IPS-NIHi11 (cell line): ENCODE measurements around the gene GAB2.
"Not testable (repeated sequence)": the region's sequence is repeated elsewhere in the genome, so short reads cannot be mapped to it uniquely, and the experiment has no call there.

Experiments used
- DNase-seq: peaks from one replicate; pipeline ENCODE4 v3.0.0; 2012; ENCODE audit warnings: mixed read lengths, low spot score

The GAB2 gene

DNA sequence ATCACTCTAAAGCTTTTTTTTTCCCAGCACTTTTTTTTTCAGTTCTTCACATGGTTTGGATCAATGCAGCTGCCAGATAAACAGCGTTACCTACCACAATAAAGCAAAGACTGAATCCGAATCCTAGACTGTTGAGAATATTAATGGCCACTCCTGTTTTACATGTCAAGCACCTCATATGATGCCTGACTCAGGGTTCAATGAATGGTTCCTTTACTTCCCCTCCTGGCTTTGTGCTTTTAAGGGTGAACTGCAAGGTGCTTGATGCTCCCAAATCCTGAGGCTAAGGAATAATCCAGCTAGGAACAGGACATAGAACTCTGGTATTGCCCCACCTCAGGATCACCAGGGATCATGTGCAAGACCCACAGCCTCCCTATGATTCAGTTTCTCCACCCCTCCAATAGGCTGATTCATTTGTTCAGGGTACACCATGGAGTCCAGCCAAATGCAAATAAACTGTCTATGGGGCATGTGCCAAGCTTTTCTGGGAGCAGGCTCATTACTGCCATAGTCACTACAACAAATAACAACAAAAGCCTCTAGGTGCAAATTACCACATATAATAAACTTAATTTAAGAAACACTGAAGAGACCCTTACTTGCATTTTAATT lies 104.3 kb downstream of the GAB2 start:
- DNase-seq: no peak

DNA sequence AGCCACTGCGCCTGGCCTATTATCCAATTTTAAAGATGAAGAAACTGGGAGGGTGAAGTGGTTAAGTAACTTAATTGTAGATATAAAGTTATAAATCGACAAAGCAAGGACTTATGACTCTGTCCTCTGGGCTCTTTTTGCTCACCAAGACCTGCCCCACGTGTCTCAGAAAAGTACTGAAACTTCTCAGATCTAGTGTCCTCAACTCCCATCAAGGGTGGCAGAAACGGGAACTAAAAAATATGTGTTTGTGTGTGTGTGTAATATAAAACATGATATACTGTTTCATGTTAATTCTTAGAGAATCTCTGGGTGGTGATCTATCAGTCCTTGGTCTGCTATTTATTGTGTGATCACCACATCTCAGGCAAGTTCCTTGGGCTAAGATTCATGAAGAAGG lies 104.9 kb downstream of the GAB2 start:
- no peak for DNase-seq

DNA sequence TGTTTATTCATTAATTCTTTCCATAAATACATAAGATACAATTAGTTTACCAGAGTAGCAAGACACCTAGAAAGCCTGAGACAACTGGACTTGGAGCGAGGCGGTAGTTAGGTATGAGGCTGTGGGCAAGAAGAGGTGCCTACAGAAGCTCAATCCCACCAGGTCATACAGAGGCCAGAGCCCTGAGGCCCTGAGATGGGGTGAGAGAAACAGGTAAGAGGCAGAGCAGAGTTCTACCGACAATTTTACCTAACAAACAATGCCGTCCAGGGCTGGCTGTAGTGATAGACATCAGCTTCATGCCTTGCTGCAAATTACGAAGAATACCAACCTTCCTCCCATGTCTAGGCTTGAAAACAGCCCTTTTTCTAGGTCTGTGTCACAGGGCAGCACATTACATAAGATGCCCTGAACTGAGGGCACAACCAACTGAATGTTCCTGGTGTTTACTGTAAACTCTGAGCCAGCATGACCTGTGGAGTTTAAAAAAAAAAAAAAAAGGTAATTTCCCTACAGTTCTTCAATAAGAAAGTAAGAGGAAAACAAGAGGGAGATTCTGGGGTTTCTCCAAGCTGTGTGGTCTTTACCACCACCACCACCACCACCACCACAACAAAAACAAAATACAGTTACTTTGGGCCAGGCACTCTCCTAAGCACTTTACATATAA lies 105.8 kb downstream of the GAB2 start:
- DNase-seq: no peak

DNA sequence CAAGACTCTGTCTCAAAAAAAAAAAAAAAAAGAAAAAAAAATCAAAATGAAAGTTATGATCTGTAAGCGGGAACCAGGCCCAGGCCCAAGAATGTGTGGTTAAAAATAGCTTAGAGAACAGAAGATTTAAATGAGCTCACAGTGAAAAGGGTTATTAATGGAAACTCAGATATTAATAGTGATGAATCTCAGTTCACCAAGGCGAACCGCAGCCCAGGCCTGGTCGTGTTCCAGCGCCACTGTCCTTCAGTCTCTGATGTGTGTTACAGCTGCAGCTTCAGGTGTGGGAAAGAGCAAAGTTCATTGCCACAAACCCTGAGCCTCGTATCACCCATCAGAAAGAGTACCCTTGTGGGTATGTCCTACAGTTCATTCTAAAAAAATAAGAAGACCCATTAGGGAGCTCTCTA lies 107.1 kb downstream of the GAB2 start:
- DNase-seq: no peak

GRCh38 chr11:78304201-78304600 lies 113.4 kb downstream of the GAB2 start:
- no peak for DNase-seq

DNA sequence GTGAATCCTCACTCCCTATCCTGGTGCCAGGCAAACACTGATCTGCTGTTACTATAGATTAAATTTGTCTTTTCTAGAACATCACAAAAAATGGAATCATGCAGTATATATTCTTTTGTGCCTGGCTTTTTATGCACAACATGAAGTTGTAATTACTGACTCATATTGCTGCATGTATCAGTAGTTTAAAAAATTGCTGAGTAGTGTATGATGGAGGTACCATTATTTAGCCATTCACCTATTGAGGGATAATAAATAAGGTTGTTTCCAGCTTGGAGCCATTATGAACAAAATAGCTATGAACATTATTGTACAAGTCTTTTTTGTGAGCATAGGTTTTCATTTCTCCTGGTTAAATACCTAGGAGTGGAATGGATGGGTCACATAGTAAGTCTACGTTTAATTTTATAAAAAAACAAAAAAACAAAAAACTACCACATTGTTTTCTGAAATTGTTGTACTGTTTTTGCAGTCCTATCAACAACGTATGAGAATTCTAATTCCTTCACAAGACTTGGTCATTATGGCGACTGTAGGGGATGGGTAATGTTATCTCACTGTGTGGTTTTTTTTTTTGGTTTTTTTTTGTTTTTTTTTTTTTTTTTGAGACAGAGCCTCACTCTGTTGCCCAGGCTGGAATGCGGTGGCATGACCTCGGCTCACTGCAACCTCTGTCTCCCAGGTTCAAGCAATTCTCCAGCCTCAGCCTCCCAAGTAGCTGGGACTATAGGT lies 117.3 kb downstream of the GAB2 start:
- no peak for DNase-seq

GRCh38 chr11:78299000-78299710 lies 118.5 kb downstream of the GAB2 start:
- no peak for DNase-seq

DNA sequence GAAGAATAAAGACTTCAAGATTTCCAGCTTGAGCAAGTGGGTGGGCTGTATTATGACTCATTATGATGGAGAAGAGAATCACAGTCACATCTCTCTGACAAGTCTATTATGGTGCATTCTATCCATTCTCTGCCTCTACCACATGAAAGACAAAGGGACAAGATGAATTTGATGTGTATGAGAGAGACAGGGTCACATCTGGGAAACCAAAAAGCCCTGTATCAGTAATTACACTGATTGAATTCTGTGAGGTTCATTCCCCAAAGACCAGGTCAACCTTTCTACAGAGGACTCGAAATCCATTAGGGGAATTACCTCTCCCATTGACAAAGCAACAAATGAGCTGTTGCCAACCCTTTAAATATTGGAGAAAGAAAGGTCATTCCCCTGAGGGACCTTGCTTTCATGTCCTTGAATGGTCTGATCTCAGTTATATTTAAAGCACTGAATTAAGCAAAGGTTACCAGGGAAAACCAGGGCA lies 119.3 kb downstream of the GAB2 start:
- no peak for DNase-seq

DNA sequence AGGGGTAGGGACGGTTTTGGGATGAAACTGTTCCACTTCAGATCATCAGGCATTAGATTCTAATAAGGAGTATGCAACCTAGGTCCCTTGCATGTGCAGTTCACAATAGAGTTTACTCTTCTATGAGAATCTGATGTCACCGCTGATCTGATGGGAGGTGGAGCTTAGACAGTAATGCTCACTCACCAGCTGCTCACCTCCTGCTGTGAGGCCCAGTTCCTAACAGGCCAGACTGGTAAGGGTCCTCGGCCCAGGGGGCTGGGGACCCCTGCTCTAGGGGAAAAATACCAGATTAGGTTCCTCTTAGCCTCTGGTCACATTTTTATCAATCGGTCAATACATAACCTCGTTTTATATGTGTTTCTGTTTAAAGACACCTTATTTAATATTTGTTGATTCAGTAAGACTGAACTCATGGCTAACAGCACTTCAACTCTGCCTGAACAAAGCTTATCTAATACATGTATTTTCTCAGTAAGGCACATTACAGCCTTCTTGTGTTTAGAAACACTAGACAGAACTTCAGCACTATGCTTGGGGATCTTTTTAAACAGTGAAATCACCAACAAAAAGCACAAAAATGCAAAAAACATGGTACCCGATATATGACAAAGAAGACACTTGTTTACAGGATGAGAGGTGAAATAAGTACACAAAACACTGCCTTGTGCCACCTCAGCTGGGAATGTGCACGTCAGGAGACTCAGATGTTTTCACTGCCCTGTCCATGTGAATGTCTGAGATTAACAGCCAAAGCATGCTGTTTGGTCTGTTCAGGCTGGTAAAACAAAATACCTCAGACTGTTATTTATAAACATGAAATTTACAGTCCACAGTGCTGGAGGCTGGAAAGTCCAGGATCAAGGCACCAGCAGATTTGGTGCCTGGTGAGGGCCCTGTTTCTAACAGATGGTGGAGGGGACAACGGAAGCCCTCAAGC lies 121.4 kb downstream of the GAB2 start:
- DNase-seq: no peak

DNA sequence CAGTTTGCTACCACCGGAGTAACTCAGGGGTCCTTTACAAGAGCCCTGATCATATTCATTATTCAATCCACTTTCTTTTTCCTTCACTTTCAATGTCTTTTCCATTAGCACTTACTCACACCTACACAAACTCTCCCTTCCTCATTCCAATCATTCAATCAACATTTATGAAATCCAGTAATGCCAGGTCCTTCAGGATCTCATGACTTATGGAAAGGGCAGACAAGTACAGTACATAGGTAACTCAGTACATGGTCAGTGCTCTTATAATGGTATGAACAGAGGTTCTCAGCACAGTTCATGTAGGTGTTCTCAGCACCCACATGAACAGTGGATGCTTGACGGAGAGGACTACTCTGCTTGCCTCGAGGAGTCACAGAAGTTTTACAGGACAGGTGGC lies 122.3 kb downstream of the GAB2 start:
- DNase-seq: no peak

DNA sequence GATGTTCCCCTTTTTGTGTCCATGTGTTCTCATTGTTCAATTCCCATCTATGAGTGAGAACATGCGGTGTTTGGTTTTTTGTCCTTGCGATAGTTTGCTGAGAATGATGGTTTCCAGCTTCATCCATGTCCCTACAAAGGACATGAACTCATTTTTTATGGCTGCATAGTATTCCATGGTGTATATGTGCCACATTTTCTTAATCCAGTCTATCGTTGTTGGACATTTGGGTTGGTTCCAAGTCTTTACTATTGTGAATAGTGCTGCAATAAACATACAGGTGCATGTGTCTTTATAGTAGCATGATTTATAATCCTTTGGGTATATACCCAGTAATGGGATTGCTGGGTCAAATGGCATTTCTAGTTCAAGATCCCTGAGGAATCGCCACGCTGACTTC lies 123.5 kb downstream of the GAB2 start:
- not testable (repeated sequence) for DNase-seq

DNA sequence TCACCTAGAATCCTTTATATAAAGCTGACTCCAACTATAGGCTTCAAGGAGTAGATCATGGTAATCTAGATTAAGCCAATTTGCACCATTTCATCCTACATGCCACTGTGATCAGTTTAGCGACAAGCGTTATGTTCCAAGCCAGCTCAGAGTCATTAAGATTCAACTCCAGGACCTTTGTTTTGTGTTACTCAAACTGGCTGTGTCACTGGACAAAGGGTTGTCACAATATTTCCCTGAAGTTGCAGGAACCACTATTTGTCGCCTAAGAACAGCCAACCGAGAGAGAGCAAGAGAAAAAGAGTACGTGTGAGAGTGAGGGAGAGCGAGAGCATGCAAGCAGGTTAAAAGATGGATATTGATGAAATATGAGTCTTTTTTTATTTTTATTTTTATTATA lies 124.1 kb downstream of the GAB2 start:
- no peak for DNase-seq

GRCh38 chr11:78292109-78292803 lies 125.4 kb downstream of the GAB2 start:
- no peak for DNase-seq

DNA sequence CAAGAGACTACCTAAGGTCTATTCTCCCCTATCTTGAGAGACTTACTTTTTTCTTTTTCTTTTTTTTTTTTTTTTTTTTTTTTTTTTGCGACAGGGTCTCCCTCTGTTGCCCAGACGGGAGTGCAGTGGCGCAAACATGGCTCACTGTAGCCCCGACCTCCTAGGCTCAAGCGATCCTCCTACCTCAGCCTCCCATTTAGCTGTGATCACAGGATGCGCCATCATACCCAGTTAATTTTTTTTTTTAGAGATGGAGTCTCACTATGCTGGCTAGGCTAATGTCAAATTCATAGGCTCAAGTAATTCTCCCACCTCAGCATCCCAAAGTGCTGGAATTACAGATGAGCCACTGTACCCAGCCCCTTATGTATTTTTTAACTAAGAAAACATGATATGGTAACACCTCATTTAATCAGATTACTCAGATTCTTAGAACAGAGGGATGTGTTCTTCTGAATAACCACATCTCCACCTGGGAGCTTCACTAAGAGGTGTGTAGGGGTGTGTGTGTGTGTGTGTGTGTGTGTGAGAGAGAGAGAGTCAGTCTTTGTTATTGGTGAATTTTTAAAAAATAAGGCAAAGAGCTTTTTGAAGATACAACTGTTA lies 126.0 kb downstream of the GAB2 start:
- no peak for DNase-seq

DNA sequence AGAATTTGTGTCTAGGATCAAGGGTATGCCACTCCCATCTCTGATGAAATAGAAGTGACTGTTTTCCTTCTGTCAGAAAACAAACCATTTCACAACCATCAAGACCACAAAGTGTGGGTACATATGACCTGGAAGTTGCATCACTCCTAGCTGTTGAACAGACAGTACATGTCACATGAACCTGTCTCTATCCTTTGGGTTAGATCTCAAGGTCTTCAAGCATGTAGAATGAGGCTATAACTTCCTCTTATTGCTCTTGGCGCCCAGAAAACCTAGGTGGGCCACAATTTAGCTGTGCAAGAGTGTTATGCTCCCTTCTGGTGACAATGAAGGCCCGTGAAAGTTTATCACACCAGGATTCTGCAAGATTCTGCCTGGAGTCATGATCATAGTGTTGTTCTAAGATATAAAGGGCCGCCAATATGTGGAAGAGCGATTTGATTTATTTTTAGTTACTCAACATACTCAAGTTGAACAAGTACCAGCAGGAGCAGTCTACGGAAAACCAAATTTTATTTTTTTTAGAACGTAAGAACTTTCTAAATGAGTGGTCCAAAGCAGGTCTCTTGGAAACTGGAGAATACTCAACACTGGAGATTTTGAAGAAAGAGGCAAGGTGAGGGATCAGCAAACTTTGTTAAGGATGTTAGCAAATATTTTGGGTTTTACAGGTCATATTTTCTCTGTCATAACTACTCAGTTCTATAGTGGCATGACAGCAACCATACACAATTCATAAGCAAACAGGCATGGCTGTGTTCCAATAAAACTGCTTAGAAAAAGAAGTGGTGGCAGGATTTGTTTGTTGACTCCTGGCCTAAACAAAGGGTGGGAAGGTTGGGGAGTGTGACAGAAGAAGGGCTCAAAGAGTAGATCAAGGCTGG lies 127.1 kb downstream of the GAB2 start:
- no peak for DNase-seq

- no peak for DNase-seq
Observed at GRCh38 chr11:78289552-78290292, 127.9 kb downstream of the GAB2 start.

GRCh38 chr11:78284260-78284659 lies 133.4 kb downstream of the GAB2 start:
- no peak for DNase-seq

GRCh38 chr11:78282821-78283220 lies 134.8 kb downstream of the GAB2 start:
- DNase-seq: no peak

DNA sequence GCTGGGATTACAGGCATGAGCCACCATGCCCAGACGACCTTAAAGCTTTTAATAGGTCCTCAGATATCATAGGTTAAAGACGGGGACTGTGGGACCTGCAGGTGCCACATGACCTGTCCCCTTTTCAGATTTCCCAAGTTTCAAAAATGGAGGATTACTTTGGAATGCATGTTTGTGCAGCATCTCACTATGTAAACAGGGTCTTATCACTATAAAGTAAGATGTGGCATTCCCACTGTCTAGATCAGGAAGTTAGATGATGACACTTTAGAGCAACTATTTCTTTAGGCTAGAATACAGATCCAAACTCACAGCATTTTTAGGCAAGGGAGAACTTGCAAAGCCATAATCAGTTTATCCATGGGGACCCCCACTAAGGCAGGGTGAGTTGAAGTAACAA lies 136.1 kb downstream of the GAB2 start:
- no peak for DNase-seq
